ENCODE results near the gene CXCR3.
A peak's percentile ranks its signal among the peaks of the same experiment; 100 is the strongest.
"Not testable (repeated sequence)": the region's sequence is repeated elsewhere in the genome, so short reads cannot be mapped to it uniquely, and the experiment has no call there.

Gene CXCR3

GRCh38 chrX:71636438-71637252 is 18.3 kb upstream of the CXCR3 start:
- DNase-seq = no peak

DNA sequence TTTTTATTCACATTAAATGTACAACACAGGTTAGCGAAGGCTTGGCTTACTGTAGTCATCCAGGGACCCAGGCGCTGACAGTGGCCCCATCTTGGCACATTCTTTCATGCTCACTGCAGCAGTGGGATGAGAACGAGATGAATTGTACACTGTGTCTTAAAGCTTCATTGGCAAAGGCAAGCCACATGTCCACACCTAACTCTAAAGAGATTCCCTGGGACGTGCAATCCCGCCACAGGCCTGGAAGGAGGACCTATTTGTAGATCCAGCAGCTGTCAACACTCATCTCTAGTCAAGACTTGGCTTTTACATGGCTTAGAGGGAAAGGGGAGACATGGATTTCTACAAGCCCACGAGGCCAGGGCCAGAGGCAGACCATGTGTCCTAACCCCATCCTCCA is 16.1 kb upstream of the CXCR3 start:
- DNase-seq = no peak

DNA sequence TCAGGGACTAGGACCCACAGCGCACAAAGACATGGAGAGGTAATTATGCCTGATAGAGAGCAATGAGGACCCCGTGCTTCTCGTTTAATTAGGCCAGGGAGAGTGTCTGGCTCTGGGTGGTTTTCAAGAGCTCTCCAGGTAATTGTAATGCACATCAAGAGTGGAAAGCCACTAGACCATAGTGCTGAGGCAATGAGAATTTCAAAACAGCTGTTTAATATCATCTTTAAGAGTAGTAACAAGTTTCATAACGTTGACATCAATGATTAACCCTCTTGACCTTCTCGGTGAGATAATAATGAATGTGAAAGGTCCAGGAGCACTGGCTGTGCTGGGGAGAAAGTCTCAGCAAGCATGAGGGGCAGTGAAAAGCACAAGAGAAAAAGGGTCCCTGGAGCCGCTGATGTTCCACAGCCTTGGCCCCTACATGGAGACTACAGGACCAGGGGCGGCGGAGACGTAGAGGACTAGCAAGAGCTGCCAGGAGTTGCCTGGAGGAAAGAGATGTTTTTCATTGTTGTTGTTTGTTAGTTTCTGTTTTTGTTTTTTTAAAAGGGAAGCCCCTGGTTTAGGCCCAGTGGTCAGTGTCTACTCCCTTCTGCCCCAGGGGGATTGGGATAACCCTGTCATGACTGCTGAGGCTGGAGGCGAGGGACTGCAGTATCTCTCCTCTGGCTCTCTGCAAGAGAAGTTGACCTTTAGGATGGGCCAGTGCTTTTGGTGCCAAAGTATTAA is 14.8 kb upstream of the CXCR3 start:
- DNase-seq = no peak

DNA sequence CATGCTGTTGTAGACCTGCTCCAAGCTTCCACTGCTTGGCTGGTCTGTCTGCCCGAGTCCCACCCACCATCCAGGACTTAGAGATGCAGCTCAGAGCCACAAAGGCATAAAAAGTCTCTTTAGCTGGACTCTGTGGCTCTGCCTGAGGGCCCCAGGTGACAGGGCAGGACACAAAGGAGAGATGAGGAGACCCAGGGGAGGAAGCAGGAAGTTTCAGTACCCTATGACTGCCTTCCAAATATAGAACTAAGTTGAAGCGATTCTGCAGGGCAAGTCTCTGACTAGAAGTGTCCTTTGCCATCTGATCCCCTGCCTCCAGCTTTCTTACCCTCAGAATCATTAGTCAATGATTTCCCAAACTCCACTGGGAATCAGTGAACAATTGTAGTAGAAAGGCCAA is 11.2 kb upstream of the CXCR3 start:
- DNase-seq = no peak

DNA sequence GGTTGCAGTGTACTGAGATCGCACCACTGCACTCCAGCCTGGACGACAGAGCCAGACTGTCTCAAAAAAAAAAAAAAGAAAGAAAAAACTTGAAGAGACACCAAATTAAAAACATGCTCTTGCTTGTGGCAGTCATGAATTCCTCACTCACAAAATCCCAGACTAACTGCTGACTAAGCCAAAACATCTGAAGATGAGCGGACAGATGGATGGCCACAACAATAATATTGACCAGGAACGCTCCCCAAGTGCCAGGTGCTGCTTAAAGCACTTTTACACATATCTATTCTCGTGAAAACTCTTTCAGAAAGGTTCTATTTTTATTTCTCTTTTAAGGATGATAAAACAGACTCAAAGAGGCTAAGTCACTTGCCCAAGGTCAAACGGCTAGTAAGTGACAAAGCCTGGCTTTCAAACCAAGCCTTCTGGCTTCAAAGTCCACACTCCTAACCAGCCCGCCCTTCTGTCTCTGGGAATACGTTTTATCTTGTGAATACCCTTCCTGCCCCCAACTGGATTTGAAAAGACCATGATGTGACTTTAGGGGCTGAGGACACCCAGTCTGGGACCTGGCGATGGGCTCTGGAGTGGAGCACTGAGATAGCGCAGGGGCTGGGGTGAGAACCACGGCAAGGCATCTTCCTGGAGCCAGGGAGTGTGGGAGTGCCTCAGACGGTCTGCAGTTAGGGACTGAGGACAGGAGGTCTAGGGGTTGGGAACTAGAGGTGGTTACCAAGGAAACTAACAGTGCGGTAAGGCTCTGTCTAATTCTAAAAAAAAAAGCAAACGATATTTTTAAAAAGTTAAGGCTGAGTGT is 9.5 kb upstream of the CXCR3 start:
- no peak for DNase-seq

- no peak for DNase-seq
These were observed 8.3 kb upstream of the CXCR3 start for GRCh38 chrX:71626576-71626975.

- DNase-seq = no peak
These were observed 7.2 kb upstream of the CXCR3 start for GRCh38 chrX:71625471-71625870.

DNA sequence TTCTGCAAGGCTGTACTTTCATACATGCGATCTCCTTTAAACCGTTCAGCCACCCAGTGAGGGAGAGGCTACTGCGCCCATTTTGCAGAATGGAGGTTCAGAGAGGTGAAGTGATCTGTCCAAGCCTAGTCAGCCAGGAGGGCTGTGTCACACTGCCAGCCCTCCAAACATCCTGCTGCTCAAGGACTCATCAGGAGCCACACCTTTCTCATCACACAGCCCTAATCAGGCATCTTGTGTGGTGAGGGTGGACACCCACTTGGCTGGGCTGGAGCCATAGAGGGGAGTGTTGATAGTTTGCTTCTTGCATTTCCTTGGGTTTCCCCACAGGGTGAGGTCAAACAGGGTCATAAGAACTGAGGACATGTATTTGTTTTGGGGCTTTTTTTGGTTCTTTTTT is 5.4 kb upstream of the CXCR3 start:
- DNase-seq = no peak

DNA sequence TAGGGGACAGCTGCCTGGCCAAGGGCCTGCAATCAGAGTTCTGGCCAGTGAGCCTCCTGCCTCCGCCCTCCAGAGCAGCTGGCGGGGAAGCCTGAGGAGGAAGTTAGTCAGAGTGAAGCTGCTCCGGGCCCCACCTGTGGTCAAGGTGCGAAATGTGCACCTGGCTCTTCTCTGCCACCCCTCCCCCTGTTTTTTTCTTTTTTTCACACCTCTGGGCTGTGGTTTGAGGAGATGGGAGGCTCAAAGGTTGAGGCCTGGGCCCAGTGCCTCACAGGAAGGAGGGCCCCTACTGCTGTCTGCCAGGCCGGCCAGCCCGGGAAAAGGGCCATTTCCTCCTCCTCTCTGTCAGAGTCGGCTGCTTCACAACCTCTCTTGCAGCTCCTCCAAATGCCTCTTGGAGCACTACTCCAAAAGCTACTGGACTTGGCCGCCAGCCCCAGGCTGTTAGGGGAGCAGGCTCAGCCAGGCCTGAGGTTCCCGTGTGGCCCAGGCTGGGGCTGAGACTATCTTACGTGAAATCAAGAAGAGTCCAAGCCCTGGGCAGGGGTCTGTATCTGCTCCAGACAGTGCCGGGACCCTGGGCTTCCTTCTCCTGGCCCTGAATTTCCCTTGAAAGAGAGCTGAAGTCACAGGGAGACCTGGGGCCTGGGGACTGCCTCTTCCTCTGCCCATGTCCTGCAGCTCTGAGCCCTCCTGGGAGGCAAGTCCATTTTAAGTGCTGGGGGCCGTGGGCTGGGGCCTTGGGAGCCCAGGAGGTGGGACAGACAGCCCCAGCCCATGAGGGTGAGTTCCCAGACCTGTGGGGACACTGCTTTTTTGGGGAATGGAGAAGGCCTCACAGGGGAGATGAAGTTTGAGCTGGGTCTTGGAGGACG is 4.5 kb upstream of the CXCR3 start:
- DNase-seq = peak; percentile 20

DNA sequence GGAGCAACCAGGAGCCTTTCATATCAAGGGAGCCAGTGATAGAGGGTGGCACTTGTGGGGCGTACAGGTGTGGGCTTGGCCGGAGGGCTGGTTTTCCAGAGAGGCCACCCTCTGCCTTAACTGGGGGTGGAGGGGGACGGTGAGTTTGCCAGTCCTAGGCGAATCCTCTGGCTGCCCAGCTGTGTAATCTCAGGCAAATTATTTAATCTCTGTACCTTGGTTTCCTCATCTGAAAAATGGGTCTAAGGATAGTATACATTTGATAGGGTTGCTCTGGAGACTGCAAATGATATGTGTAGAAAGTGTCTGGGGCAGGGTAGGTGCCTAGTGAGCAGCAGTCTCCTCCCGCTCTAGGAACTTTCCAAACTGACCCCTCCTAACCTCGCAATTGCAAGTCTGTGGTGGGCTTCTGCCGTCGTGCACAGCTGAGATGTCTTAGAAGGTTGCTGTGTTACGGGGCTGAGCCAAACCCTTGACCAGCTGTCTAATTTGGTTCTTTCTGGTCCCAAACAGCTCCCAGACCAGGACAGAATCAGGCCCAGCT is 3.8 kb upstream of the CXCR3 start:
- no peak for DNase-seq

GRCh38 chrX:71621603-71622002 is 3.3 kb upstream of the CXCR3 start:
- DNase-seq = no peak

- DNase-seq = no peak
These were observed 1.7 kb upstream of the CXCR3 start for GRCh38 chrX:71619986-71620385.

- DNase-seq = peak; percentile 15
These were observed 882 bp upstream of the CXCR3 start for GRCh38 chrX:71619193-71619592.

DNA sequence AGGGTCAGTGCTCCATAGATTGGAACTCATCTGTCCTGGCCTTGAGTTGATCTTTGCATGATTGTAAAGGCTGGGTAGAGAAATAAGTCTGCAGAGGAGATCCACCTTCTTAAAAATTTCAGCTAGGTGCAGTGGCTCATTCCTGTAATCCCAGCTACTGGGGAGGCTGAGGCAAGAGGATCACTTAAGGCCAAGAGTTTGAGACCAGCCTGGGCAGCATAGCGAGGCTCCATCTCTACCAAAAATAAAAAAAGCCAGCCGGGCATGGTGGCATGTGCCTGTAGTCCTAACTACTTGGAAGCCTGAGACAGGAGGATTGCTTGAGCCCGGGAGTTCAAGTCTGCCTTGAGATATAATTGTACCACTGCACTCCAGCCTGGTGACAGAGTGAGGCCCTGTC is 476 bp upstream of the CXCR3 start:
- DNase-seq = no peak

- DNase-seq = no peak
These were observed 569 bp downstream of the CXCR3 start for GRCh38 chrX:71617742-71618141.

- no peak for DNase-seq
These were observed 1.4 kb downstream of the CXCR3 start for GRCh38 chrX:71616672-71617529.

- DNase-seq = no peak
These were observed 2.4 kb downstream of the CXCR3 start for GRCh38 chrX:71615954-71616353.

GRCh38 chrX:71615056-71615455 is 3.3 kb downstream of the CXCR3 start:
- DNase-seq = no peak

- no peak for DNase-seq
These were observed 6.1 kb downstream of the CXCR3 start for GRCh38 chrX:71612256-71612655.

DNA sequence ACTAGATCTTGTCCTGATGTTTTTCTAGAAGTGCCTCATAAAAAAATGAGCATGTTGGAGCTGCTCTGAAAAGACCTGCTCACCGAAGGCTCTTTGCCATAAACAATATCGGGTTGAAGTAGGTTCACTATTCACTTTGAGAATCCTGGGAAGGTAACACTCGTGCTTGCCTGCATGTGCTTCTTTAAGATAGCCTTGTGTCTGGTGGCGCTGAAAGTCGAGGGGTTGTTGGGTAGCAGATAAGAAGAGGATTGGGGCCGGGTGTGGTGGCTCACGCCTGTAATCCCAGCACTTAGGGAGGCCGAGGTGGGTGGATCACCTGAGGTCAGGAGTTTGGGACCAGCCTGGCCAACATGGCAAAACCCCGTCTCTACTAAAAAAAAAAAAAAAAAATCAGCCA is 6.6 kb downstream of the CXCR3 start:
- not testable (repeated sequence) for DNase-seq

- DNase-seq = no peak
These were observed 9.1 kb downstream of the CXCR3 start for GRCh38 chrX:71609095-71609750.
